Nephron progenitor cell (in vitro differentiated cells): ENCODE data around the gene NCAPD3.

ENCODE experiments used
- DNase-seq: peaks from one replicate; pipeline ENCODE4 v3.0.0; 2021
- H3K27ac Mint-ChIP-seq: 2 replicates; pipeline ENCODE4 v1.8.0; 2021; ENCODE audit warnings: mild to moderate bottlenecking, moderate library complexity, mixed read lengths
- H3K27me3 Mint-ChIP-seq: 2 replicates; pipeline ENCODE4 v1.8.0; 2021; ENCODE audit warnings: mild to moderate bottlenecking, low read depth, mixed read lengths; ENCODE audit not compliant: poor library complexity
- H3K36me3 Mint-ChIP-seq: 2 replicates; pipeline ENCODE4 v1.8.0; 2021; ENCODE audit warnings: low read depth, mixed read lengths
- H3K4me1 Mint-ChIP-seq: 2 replicates; pipeline ENCODE4 v1.8.0; 2021; ENCODE audit warnings: mixed read lengths
- H3K4me3 Mint-ChIP-seq: 2 replicates; pipeline ENCODE4 v1.8.0; 2021; ENCODE audit warnings: mild to moderate bottlenecking, moderate library complexity, mixed read lengths
- H3K9me3 Mint-ChIP-seq: 2 replicates; pipeline ENCODE4 v1.8.0; 2021; ENCODE audit warnings: mild to moderate bottlenecking, moderate library complexity, mixed read lengths
- TF ChIP-seq, protein P1 (sequence below): fragments of 200-600 bp; sonication (generic); IDR thresholded peaks from 2 replicates; pipeline ENCODE4 v1.5.0; 2021; ENCODE audit warnings: antibody characterized with exemption

Gene NCAPD3

GRCh38 chr11:134270250-134270714 is 46.5 kb upstream of the NCAPD3 start:
- H3K9me3 Mint-ChIP-seq, result no peaks in the 10 kb centered on the region
- peaks cover 37% of the 10 kb centered on the region for H3K27me3 Mint-ChIP-seq
- TF ChIP-seq, protein P1, sequence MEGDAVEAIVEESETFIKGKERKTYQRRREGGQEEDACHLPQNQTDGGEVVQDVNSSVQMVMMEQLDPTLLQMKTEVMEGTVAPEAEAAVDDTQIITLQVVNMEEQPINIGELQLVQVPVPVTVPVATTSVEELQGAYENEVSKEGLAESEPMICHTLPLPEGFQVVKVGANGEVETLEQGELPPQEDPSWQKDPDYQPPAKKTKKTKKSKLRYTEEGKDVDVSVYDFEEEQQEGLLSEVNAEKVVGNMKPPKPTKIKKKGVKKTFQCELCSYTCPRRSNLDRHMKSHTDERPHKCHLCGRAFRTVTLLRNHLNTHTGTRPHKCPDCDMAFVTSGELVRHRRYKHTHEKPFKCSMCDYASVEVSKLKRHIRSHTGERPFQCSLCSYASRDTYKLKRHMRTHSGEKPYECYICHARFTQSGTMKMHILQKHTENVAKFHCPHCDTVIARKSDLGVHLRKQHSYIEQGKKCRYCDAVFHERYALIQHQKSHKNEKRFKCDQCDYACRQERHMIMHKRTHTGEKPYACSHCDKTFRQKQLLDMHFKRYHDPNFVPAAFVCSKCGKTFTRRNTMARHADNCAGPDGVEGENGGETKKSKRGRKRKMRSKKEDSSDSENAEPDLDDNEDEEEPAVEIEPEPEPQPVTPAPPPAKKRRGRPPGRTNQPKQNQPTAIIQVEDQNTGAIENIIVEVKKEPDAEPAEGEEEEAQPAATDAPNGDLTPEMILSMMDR, result no peak
- H3K36me3 Mint-ChIP-seq, result no peaks in the 10 kb centered on the region
- DNase-seq, result no peak
- no peak overlapping the region for H3K27ac Mint-ChIP-seq
- H3K4me3 Mint-ChIP-seq, result no peak overlapping the region
- H3K4me1 Mint-ChIP-seq, result peaks cover 53% of the 10 kb centered on the region

DNA sequence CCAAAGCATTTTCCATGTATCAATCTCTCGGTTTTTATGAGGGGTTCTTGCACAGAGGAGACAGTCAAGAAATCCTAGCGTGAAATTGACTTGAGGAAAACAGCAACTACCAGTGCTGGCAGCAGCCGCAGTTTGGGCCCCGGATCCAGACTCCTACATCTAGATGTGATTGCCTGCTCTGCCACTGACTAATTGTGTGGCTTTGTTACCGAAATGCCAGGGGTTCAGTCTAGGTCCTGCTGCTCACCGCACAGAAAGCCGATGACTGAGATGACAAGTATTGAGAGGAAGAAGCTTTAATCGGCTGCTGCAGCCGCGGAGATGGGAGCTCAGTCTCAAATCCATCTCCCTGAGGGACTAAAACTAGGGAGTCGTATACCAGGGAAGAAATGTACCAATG is 44.2 kb upstream of the NCAPD3 start:
- H3K9me3 Mint-ChIP-seq, result no peaks in the 10 kb centered on the region
- TF ChIP-seq, protein P1, result no peak
- H3K4me3 Mint-ChIP-seq, result no peak overlapping the region

DNA sequence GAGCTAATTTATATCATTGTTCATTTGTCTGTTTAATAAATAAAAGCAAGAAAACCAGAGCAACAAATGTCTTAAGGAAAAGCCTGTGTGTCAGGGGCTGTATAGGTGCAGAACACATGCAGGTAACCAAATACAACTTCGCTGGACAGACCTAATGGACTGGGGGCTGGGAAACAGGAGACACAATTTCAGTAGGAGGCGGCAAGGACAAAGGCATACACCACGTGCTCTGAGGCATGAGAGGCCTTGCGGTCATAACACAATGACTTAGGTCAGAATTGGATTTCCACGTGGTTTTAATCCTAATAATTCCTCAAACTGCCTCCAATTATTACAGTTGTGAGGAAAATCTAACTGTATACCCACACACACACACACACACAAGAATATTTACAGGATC is 43.7 kb upstream of the NCAPD3 start:
- Mint-ChIP-seq H3K36me3 (no peaks in the 10 kb centered on the region), H3K27me3 (peaks cover 9% of the 10 kb centered on the region), H3K4me1 (peaks cover 29% of the 10 kb centered on the region), H3K9me3 (no peaks in the 10 kb centered on the region), H3K4me3 (no peak overlapping the region), H3K27ac (no peak overlapping the region)
- TF ChIP-seq, protein P1, result no peak
- no peak for DNase-seq

More for the DNA sequence above, 44.2 kb upstream of the NCAPD3 start:
- no peak for DNase-seq
- H3K27ac Mint-ChIP-seq, result peak overlapping the region; percentile 16
- H3K36me3 Mint-ChIP-seq, result no peaks in the 10 kb centered on the region
- peaks cover 34% of the 10 kb centered on the region for H3K4me1 Mint-ChIP-seq
- H3K27me3 Mint-ChIP-seq, result peaks cover 14% of the 10 kb centered on the region

GRCh38 chr11:134266841-134267251 is 43.1 kb upstream of the NCAPD3 start:
- Mint-ChIP-seq H3K27me3 (peaks cover 7% of the 10 kb centered on the region), H3K27ac (no peak overlapping the region), H3K4me1 (peaks cover 25% of the 10 kb centered on the region), H3K36me3 (no peaks in the 10 kb centered on the region), H3K4me3 (no peak overlapping the region), H3K9me3 (no peaks in the 10 kb centered on the region)
- TF ChIP-seq, protein P1, result no peak
- no peak for DNase-seq

DNA sequence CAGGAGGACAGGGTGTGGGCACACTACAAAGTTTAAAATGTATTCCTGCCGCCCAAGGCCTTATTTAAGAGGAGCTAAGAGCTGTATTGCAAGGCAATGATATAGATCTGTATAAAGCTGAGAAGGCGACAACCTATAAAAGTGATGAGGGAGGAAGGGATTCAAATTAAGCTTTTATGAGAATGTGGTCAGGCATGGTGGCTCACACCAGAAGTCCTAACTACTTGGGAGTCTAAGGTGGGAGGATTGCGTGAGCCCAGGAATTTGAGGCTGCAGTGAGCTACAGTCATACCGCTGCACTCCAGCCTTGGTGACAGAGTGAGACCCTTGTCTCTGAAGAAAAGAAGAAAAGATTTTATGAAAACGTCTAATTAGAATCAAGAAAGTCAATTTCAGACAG is 42.7 kb upstream of the NCAPD3 start:
- Mint-ChIP-seq H3K4me1 (peaks cover 25% of the 10 kb centered on the region), H3K9me3 (no peaks in the 10 kb centered on the region), H3K27me3 (peaks cover 7% of the 10 kb centered on the region), H3K27ac (no peak overlapping the region), H3K4me3 (no peak overlapping the region), H3K36me3 (no peaks in the 10 kb centered on the region)
- TF ChIP-seq, protein P1, result no peak
- no peak for DNase-seq

DNA sequence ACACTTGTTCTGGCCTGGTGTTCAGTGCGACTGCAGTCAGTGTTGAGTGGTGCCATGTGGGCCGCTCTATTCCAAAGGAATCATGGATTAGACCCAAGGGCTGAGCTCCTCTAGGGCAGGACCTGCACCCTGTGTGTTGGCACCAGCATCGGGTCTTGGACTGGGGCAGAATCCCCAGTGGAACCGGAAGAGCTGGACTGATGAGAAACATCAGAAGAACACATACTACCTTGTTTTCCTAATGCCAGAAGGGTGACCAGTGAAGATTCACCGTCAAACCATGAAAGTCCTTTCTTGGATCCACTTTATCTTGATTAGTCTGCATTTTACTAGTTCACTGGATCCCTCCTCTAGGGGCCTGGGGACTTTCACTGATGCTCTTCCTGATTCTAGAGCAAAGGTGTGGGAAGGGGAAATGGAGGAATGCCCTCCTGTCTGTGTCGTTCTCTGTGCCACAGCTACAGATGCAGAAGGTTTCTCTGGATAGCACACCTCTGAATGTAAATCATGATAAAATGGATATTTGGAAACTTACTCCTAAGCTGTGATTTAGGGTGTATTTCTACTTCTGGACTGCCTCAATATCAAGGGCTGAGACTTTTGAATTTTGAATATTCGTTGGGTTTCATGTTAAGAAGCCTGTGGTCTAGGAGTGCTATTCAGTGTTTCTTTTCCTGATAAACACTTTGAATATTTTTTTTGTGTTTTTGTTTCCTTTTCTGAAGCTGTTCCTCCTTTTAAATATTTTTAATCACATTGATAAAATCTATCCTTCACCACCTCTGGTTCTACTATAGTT is 41.4 kb upstream of the NCAPD3 start:
- Mint-ChIP-seq H3K9me3 (no peaks in the 10 kb centered on the region), H3K36me3 (no peaks in the 10 kb centered on the region), H3K27me3 (no peaks in the 10 kb centered on the region), H3K4me3 (no peak overlapping the region), H3K4me1 (peaks cover 25% of the 10 kb centered on the region), H3K27ac (no peak overlapping the region)
- TF ChIP-seq, protein P1, result no peak
- no peak for DNase-seq
